ENCODE results near the gene FOXP2. TPM values are rescaled to one million over a fixed set of nuclear protein-coding genes. Genes with fewer than 3 reads are reported as not detected.

FOXP2 gene
- total RNA-seq, 2 experiments from 2014 or later = not detected

DNA sequence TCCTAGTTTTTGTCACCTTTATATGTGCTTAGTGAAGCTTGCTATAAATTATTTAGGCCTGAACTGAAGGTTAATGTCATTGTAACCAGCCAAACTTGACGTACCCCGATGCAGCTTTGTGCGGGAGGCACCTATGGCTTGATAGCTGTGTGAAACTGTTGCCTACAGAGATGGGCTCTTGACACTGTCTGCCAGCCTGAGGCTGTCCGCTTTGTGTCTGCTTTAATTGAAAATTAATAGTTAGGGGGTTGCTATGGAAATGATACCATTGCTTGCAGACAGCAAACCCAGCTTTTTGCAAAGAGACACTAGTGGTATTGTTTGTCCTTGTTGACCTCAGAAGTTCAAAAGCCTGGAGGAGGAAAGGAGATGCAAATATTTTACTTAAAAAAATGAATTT lies 2.1 kb upstream of the FOXP2 start:
- Mint-ChIP-seq H3K27me3 (peaks cover 2% of the 10 kb centered on the region), H3K27ac (no peak overlapping the region), H3K4me1 (ENCODE audit: low read depth) (no peaks in the 10 kb centered on the region), H3K36me3 (no peaks in the 10 kb centered on the region), H3K9me3 (no peaks in the 10 kb centered on the region), H3K4me3 (no peak overlapping the region)
- intact Hi-C loops (cut with micrococcal nuclease) = no loop called here
- POLR2A ChIA-PET = no interaction called here
- DNase-seq = no peak
- CTCF ChIA-PET = interaction anchor here (0.5 kb wide), 1 partner anchor 345 kb away, joined by 3 read pairs; no protein-coding TSS in a partner anchor

DNA sequence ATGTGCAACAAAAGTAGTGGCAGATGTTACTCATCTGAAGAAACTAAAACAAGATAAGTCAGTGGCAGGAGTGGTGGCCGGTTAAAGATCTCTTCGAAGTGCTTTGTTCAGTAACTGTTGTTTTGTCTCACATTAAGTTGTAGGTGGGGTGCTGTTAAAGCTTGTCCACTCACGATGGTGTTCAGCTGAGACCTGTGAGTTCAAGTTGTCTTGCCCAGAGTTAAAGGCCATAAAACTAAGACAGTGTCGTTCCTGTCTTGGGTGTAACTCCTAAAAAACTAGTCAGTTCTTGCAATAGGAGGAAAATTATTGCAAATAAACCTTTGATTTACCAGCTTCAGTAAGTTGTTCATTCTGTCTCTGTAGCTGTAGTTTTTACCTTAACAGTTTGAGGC lies 857 bp upstream of the FOXP2 start:
- no peak for DNase-seq
- Mint-ChIP-seq H3K36me3 (no peaks in the 10 kb centered on the region), H3K4me1 (ENCODE audit: low read depth) (no peaks in the 10 kb centered on the region), H3K27me3 (peaks cover 5% of the 10 kb centered on the region), H3K27ac (no peak overlapping the region), H3K4me3 (no peak overlapping the region), H3K9me3 (no peaks in the 10 kb centered on the region)
- ChIA-PET POLR2A (interaction anchor here (0.9 kb wide), 1 partner anchor 13 kb away, joined by 3 read pairs; no protein-coding TSS in a partner anchor), CTCF (no interaction called here)
- intact Hi-C loops (cut with micrococcal nuclease) = no loop called here

DNA sequence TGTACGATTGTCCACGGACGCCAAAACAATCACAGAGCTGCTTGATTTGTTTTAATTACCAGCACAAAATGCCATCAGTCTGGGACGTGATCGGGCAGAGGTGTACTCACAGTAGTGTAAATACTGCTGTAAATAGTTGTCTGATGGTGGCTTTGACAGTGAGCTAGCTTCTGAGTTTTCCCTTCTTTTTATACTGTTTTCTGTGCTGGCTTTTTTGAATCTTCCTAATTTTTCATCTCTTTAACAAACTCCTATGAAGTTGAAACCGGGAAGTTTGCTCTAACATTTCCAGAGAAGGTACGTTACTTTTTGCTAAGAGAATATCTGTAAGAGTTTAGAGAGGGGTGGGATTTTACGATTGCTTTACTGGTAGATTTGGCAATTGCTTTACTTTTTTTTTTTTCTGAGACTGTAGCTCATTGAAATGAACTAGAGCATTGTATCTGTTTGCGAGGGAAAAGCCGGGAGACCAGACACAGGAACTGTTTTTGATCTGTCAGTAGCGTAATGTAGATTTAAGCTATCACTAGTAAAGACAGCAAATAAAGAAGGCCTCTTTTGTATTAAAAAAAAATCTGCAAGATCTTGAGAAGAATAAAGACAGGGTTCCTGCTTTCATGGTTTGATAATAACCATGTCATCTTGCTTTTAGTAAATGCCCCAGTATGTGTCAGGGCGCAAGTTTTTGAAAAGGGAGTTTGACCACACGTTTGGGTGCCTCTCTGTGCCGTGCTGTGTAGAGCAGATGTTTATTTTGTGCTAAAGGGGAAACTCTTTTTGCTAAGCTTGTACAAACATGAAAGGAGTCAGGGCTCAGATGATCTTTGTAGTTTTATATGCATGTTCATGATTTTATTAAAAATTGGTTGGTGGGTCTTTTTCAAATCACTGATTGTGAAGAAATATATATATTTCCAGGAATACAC lies 712 bp downstream of the FOXP2 start:
- Mint-ChIP-seq H3K27ac (no peak overlapping the region), H3K27me3 (peaks cover 5% of the 10 kb centered on the region), H3K4me1 (ENCODE audit: low read depth) (no peaks in the 10 kb centered on the region), H3K36me3 (no peaks in the 10 kb centered on the region), H3K9me3 (no peaks in the 10 kb centered on the region), H3K4me3 (no peak overlapping the region)
- intact Hi-C loops (cut with micrococcal nuclease) = no loop called here
- CTCF ChIA-PET = no interaction called here
- POLR2A ChIA-PET = no interaction called here
- no peak for DNase-seq

DNA sequence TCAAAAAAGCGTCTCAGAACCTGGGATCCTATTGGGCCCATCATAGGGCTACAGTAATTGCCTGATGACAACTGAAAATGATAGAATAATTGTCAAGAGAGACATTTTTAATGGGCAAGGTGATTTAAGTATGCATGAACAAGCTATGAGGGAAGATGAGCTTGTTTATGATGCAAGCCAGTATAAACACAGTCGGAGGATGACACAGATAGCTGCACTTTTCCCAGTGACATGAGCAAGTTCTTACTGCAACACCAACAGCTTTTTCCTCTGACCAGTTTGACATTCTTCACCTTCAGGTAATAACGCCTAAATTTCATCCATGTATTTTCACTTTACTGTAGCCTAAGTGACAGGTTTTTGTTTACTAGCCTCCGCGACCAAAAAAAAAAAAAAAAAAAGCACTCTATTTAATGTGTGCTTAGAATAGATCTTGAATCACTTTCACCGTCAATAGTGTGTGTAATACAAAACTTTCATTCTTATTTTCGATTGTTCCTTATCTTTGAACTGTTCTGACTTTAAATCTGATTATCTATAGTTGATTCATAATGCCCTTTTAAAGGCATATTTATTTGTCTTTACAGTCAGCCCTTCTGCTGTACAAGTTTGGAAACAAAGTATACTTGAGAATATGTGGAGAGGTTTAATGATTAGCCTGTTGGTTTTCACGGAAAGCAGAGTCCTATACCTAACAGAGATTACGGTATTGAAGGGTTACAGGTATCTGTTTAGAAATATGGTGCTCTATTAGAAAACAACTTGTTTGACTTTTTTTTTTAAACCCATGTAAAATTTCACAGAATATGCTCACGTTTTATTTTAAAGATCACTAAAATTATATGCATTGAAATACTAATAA lies 1.7 kb downstream of the FOXP2 start:
- Mint-ChIP-seq H3K27ac (no peak overlapping the region), H3K36me3 (no peaks in the 10 kb centered on the region), H3K4me1 (ENCODE audit: low read depth) (no peaks in the 10 kb centered on the region), H3K9me3 (no peaks in the 10 kb centered on the region), H3K27me3 (peaks cover 3% of the 10 kb centered on the region), H3K4me3 (no peak overlapping the region)
- intact Hi-C loops (cut with micrococcal nuclease) = no loop called here
- POLR2A ChIA-PET = no interaction called here
- CTCF ChIA-PET = no interaction called here
- no peak for DNase-seq

DNA sequence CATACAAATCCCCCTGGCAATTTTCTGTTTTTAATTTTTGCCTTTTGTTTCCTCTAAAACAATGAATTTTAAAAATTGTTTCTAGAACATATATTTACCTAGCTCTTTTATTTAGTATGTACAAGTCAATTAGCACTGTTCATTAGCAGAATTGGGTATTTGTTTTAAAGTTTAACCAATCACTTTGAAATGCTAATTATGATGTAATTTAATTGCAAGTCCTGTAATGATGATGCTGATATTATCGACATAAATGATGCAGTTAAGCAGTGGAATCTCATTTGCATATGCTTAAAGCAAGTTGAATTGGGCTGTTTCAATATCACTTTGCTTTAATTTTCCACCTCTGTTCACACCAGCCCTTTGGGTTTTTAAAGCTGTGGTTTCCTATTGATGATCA lies 2.7 kb downstream of the FOXP2 start:
- Mint-ChIP-seq H3K27ac (no peak overlapping the region), H3K36me3 (no peaks in the 10 kb centered on the region), H3K4me3 (no peak overlapping the region), H3K4me1 (ENCODE audit: low read depth) (no peaks in the 10 kb centered on the region), H3K27me3 (peaks cover 3% of the 10 kb centered on the region), H3K9me3 (no peaks in the 10 kb centered on the region)
- POLR2A ChIA-PET = no interaction called here
- DNase-seq = no peak
- intact Hi-C loops (cut with micrococcal nuclease) = no loop called here
- CTCF ChIA-PET = no interaction called here

DNA sequence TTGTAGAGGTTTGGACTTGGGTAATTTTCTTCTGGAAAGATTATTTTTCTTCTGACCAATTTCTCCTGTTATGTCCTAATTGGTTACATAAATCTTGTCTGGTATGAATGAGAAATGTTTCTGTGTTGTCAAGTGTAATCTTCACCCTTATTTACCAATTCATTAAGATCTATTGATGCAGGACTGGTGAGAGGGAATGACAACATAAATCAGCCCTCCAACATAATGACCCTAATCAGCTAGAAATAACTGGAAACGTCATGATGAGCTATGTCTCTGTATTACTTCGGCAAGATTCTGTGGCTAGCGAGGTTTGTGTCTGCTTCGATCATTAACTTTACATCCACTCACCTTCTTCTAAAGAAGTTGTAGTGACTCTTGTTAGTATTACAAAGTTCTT lies 3.5 kb downstream of the FOXP2 start:
- no peaks in the 10 kb centered on the region for H3K4me1 Mint-ChIP-seq (ENCODE audit: low read depth)
- H3K36me3 Mint-ChIP-seq = no peaks in the 10 kb centered on the region
- H3K9me3 Mint-ChIP-seq = no peaks in the 10 kb centered on the region
- DNase-seq = no peak
- no peak overlapping the region for H3K27ac Mint-ChIP-seq
- H3K4me3 Mint-ChIP-seq = no peak overlapping the region
- POLR2A ChIA-PET = no interaction called here
- CTCF ChIA-PET = no interaction called here
- peaks cover 3% of the 10 kb centered on the region for H3K27me3 Mint-ChIP-seq
- intact Hi-C loops (cut with micrococcal nuclease) = no loop called here

DNA sequence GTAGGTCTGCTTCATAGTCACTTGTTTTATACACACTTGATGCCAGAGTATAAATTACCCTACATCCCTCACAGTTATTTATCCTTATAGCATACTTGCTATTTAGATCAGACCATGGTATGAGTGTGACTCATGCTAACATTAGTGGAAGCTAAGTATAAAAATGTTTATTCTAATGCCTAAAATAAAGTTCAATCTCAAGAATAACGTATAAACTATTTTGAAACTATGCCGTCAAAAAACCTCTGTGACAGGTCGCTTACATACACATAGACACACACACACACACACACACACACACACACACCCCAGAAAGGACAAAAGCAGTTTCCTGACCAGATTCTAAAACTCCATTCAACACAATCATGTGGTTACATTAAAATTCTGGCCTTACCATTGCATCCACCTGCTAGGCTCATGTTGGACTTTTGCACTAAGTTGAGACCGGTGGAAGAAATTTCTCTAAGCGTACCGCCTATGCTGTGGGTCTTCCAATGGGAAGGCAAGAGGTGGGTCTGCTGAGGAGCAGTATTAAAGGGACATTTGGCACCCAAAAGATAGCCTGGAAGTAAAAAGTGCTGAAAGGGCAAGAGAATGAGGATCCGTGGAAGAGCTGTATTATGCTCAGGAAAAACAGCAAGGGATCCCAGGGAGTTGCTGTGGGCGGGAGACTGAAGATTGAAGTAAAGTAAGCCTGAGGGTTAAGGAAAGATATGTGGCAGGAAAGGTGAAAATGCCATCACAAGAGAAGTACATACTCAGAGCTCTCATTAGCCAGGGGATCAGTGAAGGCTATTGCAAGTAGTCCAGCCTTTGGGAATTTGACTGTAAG lies 5.0 kb downstream of the FOXP2 start:
- no peak overlapping the region for H3K4me3 Mint-ChIP-seq
- intact Hi-C loops (cut with micrococcal nuclease) = no loop called here
- no peaks in the 10 kb centered on the region for H3K36me3 Mint-ChIP-seq
- POLR2A ChIA-PET = no interaction called here
- H3K27ac Mint-ChIP-seq = no peak overlapping the region
- H3K4me1 Mint-ChIP-seq (ENCODE audit: low read depth) = no peaks in the 10 kb centered on the region
- CTCF ChIA-PET = no interaction called here
- H3K27me3 Mint-ChIP-seq = peaks cover 3% of the 10 kb centered on the region
- no peaks in the 10 kb centered on the region for H3K9me3 Mint-ChIP-seq
- DNase-seq = no peak

DNA sequence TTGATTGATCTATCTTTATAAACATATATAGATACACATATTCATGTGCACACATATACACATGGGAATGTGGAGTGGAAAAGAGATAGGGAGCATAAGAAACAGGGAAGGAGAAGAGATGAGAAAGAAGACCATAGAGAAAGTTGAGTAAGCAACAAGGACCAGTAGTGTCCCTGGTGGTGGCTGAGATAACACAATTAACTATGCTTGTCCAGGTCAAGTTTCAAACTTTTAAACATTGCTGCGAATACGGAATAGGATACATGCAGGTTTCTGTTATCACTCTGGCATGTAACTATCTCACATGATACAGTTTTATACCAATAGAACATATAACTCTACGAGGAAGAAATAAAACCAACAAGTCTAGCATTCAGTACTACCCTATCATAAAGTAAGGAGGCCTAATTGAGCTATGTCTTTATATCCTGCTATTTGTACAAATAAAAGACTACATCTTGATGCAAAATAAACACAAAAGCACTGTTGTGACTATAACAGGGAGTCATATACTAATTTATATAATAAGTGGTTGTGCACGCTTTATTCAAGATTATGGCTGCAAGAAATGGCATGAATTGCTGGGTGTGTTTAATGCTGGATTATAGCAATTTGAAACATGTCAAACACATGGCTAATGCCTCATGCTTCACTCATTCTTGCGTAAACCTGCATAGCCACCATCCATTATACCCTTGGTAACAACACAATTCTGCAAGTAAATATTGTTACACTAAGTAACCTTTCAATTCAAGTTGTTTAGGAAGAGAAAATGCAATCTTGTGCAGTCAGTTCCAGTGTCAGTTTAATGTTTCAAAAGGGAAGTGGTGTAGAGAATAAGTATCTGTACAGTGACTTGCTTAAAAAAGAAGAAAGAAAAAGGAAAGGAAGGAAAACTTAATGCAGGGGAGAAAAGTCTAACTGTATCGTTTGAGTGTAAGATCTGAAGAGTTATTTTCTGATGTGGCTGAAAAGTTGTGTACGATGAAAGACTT lies 8.2 kb downstream of the FOXP2 start:
- Mint-ChIP-seq H3K4me1 (ENCODE audit: low read depth) (no peaks in the 10 kb centered on the region), H3K9me3 (no peaks in the 10 kb centered on the region), H3K27me3 (peaks cover 3% of the 10 kb centered on the region), H3K4me3 (no peak overlapping the region), H3K27ac (no peak overlapping the region), H3K36me3 (no peaks in the 10 kb centered on the region)
- intact Hi-C loops (cut with micrococcal nuclease) = no loop called here
- ChIA-PET POLR2A (no interaction called here), CTCF (no interaction called here)
- DNase-seq = no peak

DNA sequence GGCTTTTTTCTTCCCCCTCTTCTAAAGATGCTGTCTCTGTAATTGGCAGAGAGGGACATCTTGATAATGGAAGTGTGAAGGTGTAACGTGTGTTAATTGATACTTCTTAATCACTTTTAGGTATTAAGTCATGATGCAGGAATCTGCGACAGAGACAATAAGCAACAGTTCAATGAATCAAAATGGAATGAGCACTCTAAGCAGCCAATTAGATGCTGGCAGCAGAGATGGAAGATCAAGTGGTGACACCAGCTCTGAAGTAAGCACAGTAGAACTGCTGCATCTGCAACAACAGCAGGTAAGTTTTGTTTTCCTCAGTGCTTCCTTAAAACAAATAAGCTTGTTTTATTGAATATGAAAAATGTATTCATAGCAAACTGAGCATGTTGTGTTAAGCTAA lies 11.8 kb downstream of the FOXP2 start:
- Mint-ChIP-seq H3K27ac (no peak overlapping the region), H3K27me3 (no peaks in the 10 kb centered on the region), H3K9me3 (no peaks in the 10 kb centered on the region), H3K4me1 (ENCODE audit: low read depth) (no peaks in the 10 kb centered on the region), H3K36me3 (no peaks in the 10 kb centered on the region), H3K4me3 (no peak overlapping the region)
- POLR2A ChIA-PET = interaction anchor here (1.1 kb wide), 1 partner anchor 12 kb away, joined by 3 read pairs; the partner anchor contains the start of gene FOXP2
- no peak for DNase-seq
- CTCF ChIA-PET = interaction anchor here (0.9 to 1.1 kb wide), 2 partner anchors 513 to 1425 kb away, joined by 3 read pairs; no protein-coding TSS in a partner anchor
- intact Hi-C loops (cut with micrococcal nuclease) = no loop called here

DNA sequence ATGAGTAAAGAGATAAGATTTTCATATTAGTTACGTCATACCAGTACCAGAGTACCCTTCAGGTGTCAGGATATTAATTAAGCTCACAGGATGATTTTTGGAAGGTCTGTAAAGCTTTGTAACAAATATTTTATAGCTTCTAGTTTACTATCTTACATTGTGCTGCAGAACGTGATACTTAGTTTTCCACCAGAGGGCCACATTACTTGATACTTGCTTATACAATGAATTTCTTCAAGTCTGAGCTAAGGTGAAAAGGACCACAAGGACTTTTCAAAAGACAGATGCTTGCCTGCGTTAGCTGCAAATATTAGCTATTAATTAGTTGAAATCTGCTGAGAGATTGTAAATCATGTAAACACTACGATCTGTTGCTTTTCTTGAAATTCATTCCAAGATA lies 12.2 kb downstream of the FOXP2 start:
- no peaks in the 10 kb centered on the region for H3K4me1 Mint-ChIP-seq (ENCODE audit: low read depth)
- H3K27me3 Mint-ChIP-seq = no peaks in the 10 kb centered on the region
- H3K9me3 Mint-ChIP-seq = no peaks in the 10 kb centered on the region
- H3K27ac Mint-ChIP-seq = no peak overlapping the region
- intact Hi-C loops (cut with micrococcal nuclease) = no loop called here
- ChIA-PET CTCF (interaction anchor here (0.9 to 1.1 kb wide), 2 partner anchors 513 to 1424 kb away, joined by 3 read pairs; no protein-coding TSS in a partner anchor), POLR2A (interaction anchor here (1.1 kb wide), 1 partner anchor 13 kb away, joined by 3 read pairs; the partner anchor contains the start of gene FOXP2)
- H3K4me3 Mint-ChIP-seq = no peak overlapping the region
- no peak for DNase-seq
- no peaks in the 10 kb centered on the region for H3K36me3 Mint-ChIP-seq

DNA sequence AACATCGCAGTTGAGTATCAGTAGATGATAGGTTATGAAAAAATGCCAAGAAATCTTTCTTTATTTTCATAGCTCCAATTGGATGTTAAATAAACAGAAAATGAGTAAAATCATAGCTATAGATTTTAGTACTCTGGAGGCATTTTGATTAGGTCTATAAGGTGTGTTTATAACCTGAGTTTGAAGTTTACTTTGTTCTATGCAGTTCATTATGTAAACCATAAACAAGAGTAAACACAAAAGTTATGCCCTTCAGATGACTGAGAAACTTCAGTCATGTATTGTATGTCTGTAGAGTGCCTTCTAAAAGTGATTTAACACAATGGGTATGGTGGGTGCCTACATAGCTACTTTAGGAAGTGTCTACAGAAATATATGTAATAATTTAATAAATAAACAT lies 13.6 kb downstream of the FOXP2 start:
- H3K9me3 Mint-ChIP-seq = no peaks in the 10 kb centered on the region
- no peak for DNase-seq
- intact Hi-C loops (cut with micrococcal nuclease) = no loop called here
- H3K4me3 Mint-ChIP-seq = no peak overlapping the region
- H3K4me1 Mint-ChIP-seq (ENCODE audit: low read depth) = no peaks in the 10 kb centered on the region
- CTCF ChIA-PET = interaction anchor here (0.9 kb wide), 2 partner anchors 331 to 347 kb away, joined by 3 read pairs; no protein-coding TSS in a partner anchor
- no peaks in the 10 kb centered on the region for H3K36me3 Mint-ChIP-seq
- peaks cover 3% of the 10 kb centered on the region for H3K27me3 Mint-ChIP-seq
- H3K27ac Mint-ChIP-seq = no peak overlapping the region
- POLR2A ChIA-PET = no interaction called here

Measured in activated CD4-positive, alpha-beta memory T cell treated with anti-CD3 and anti-CD28 coated beads for 36 hours (primary cell).